HL-60 (cell line): ENCODE measurements around the gene MIF4GD.

Experiments used
- GABPA ChIP-seq: IDR thresholded peaks from 2 replicates; pipeline ENCODE4 v1.6.1; 2012; ENCODE audit warnings: low read depth
- POLR2AphosphoS5 ChIP-seq: IDR thresholded peaks from 2 replicates; pipeline ENCODE4 v1.6.1; 2012; ENCODE audit warnings: low read depth
- SPI1 ChIP-seq: IDR thresholded peaks from 2 replicates; pipeline ENCODE4 v1.6.1; 2012; ENCODE audit warnings: low read depth, mild to moderate bottlenecking, borderline replicate concordance
- TF ChIP-seq, protein P1 (sequence below): IDR thresholded peaks from one replicate; pipeline ENCODE4 v1.5.1; 2011; ENCODE audit warnings: low read length, control low read depth, inconsistent platforms; ENCODE audit not compliant: insufficient read depth
- TF ChIP-seq, protein P2 (sequence below): IDR thresholded peaks from 2 replicates; pipeline ENCODE4 v1.6.1; 2012; ENCODE audit warnings: low read depth; ENCODE audit not compliant: insufficient replicate concordance

DNA sequence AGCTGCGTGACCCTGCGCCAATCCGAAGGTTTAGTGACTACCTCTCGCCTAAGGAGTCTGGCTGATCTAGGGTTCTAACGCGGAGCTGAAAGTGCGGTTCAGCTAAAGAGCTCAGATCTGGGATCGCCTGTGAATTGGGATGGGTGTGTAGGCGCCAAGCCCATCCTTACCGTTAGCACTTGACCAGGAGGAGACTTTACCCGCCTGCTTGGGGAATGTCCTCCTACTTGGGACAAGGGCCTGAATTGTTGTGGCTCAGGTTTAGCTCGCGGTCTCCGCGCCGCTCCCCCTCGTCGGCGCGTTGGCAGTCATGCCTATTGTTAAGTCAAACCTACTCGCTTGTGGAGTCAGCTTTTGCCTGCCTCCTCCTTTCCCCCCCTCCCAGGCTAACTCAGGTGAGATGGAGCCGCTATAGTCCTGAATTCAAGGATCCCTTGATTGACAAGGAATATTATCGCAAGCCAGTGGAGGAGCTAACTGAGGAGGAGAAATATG, 8.9 kb downstream of the MIF4GD start:
- TF ChIP-seq, protein P1, sequence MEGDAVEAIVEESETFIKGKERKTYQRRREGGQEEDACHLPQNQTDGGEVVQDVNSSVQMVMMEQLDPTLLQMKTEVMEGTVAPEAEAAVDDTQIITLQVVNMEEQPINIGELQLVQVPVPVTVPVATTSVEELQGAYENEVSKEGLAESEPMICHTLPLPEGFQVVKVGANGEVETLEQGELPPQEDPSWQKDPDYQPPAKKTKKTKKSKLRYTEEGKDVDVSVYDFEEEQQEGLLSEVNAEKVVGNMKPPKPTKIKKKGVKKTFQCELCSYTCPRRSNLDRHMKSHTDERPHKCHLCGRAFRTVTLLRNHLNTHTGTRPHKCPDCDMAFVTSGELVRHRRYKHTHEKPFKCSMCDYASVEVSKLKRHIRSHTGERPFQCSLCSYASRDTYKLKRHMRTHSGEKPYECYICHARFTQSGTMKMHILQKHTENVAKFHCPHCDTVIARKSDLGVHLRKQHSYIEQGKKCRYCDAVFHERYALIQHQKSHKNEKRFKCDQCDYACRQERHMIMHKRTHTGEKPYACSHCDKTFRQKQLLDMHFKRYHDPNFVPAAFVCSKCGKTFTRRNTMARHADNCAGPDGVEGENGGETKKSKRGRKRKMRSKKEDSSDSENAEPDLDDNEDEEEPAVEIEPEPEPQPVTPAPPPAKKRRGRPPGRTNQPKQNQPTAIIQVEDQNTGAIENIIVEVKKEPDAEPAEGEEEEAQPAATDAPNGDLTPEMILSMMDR = no peak
- TF ChIP-seq POLR2AphosphoS5 = no peak
- TF ChIP-seq SPI1 = no peak
- no peak for TF ChIP-seq GABPA
- TF ChIP-seq, protein P2, sequence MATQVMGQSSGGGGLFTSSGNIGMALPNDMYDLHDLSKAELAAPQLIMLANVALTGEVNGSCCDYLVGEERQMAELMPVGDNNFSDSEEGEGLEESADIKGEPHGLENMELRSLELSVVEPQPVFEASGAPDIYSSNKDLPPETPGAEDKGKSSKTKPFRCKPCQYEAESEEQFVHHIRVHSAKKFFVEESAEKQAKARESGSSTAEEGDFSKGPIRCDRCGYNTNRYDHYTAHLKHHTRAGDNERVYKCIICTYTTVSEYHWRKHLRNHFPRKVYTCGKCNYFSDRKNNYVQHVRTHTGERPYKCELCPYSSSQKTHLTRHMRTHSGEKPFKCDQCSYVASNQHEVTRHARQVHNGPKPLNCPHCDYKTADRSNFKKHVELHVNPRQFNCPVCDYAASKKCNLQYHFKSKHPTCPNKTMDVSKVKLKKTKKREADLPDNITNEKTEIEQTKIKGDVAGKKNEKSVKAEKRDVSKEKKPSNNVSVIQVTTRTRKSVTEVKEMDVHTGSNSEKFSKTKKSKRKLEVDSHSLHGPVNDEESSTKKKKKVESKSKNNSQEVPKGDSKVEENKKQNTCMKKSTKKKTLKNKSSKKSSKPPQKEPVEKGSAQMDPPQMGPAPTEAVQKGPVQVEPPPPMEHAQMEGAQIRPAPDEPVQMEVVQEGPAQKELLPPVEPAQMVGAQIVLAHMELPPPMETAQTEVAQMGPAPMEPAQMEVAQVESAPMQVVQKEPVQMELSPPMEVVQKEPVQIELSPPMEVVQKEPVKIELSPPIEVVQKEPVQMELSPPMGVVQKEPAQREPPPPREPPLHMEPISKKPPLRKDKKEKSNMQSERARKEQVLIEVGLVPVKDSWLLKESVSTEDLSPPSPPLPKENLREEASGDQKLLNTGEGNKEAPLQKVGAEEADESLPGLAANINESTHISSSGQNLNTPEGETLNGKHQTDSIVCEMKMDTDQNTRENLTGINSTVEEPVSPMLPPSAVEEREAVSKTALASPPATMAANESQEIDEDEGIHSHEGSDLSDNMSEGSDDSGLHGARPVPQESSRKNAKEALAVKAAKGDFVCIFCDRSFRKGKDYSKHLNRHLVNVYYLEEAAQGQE = no peak
